Hepatic stellate cell (primary cell): ENCODE results near the gene MTCL1.

ENCODE experiments used
- DNase-seq: peaks from one replicate; pipeline ENCODE4 v3.0.0; 2011; ENCODE audit warnings: low spot score

Gene MTCL1

DNA sequence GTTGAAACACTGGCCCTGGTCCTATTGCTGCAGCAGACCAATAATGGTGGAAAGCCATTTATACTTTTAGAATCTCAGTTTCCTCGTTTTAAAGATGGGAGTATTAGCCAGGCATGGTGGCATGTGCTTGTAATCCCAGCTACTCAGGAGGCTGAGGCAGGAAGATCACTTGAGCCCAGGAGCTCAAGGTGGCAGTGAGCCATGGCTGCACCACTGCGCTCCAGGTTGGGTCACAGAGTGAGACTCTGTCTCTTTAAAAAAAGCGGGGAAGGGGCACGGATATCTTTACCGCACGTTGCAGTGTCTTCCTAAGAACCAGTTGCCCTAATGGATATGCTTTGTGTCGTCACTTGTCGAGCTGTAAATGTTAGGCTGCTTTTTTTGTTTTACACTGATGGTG lies 8.3 kb downstream of the MTCL1 start:
- DNase-seq, result no peak

DNA sequence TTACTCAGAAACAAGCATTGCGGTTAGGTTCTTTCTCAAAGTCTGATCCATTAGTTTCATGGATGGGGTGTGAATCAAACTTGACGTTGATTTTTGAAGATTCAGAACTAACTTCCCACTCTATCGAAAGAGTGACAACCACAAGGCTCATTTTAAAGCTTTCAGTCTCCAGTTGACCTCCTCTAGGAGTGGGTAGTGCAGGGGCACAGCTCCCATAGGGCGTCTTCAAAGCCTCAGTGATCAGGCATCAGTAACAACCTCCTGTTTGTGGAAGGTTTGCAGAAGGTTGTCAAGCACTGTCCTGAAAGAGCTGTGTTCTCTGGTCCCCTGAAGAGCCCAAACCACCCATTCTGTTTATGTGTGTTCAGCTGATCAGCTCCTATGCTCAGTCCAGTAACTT lies 10.2 kb downstream of the MTCL1 start:
- no peak for DNase-seq

DNA sequence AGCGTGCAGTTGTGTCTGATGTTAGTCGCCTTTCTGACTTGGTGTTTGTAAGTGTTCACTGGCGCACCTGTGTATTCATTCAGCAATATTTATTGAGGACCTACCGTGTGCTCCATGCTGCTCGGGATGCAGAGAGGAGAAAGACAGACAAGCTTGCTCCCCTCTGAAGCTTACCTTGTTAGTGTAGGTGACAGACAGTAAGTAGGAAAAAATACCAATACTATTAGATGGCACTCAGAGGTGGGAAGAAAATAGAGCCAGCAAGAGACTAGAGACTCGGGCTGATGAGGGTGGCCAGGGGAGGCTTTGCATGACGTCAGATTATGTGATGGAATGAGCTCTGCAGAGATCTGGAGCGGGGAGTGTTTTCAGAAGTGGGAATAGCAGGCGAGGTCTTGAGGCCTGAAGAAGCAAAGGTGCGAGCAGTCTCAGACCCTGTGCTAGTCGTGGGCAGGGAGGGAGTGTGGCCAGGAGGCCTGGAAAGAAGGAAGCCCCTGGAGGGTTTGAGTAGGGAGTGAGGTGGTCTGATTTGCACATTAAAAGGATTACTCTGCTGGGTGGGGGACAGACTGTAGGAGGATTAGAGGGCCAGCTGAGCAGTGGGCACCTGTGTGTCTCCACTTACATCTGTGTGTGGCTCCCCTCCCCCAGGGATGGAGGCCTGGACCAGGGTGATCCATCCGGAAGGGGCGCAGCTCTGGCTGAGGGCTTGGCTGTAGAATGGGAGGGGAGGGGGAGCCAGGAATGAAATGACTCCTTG lies 11.8 kb downstream of the MTCL1 start:
- no peak for DNase-seq

DNA sequence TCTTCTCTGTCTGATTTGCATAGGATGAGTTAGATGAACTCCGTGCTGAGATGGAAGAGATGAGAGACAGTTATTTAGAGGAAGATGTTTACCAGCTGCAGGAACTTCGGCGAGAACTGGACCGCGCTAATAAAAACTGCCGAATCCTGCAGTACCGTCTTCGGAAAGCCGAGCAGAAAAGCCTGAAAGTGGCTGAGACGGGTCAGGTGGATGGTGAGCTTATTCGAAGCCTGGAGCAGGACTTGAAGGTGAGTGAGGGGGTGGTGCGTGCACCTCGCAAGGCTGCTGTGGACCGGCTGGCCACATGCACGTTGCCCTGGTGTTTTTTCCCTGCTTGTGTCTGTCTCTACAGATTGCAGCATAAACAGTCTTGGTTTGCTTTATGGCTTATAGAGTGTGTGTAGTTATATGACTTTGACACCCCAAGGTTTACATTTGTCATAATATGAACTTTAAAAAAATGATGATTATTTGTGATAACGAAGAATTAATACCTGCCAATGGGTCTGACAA lies 13.1 kb downstream of the MTCL1 start:
- no peak for DNase-seq

DNA sequence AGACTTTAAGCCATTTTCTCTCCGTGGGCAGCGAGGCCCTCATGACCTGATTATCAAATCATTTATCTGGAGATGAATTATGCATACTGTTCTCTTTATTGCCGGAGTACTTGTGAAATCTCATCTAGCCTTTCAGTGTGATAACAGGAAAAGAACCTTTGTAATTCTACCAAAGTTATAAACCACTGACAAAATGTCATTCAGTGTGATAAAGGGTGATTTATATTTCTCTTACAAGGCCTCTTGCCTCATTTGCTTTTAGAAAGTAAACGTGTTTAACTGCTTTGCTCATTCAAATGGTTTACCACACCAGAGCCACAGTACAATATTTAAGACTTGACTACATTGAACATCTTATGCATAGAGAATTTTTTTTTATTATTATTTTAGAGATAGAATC lies 13.8 kb downstream of the MTCL1 start:
- DNase-seq, result no peak

DNA sequence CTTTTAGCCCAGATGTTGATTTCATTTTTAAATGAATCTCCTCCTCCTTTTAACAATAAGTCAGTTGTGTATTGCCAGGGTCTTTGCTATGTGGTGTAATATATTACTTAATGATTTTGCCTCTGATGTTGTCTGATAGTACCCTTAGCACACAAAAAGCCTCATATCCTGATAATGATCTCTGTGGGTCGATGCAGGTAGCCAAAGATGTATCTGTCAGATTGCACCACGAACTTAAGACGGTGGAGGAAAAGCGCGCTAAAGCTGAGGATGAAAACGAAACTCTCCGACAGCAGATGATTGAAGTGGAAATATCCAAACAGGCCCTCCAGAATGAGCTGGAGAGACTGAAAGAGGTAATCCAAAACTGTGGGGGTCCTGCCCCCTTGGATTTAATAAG lies 14.8 kb downstream of the MTCL1 start:
- DNase-seq, result no peak

DNA sequence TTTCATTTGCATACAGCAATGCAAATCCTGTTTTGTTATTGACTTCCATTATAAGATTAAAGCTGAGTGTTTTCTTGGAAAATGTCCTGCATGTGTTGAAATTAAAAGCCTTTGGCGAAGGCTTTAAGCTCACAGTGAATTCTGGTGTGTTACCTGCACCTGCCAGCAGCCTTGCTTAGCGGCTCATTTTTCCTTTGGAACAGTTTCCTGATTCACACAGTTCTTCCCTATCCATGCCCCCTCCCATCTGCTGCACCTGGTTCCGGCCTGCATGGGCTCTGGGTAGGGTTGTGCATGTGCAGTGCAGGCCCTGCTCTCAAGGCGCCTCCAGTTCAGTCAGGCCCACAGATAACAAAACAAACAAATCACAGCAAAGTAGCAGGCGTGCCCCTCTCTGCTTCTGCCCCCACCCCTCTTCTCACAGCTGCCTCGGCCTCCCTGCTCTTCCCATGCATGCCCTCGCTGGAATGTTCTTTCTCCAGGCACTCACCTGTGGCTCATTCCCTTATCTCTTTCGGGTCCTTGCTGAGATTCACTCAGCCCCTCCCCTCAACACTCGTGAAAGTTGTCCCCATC lies 15.8 kb downstream of the MTCL1 start:
- no peak for DNase-seq

DNA sequence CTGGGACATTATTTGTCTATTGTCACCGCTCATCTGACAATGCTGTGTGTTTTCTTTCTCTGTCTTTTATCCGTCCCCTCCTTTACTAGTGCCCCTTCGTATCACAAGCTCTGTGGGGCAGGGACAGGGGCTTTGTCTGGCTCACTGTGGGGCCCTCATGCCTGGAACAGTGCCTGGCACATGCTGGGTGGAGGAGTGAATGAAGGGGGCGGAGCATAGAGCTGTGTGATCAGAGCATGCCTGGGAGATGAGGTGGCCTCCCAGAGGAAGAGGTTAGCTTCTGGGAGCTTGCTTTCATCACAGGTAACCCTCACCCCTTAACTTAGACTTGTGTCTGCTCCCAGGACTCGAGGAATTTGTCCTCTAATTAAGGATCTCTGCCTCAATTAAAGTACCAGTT lies 16.4 kb downstream of the MTCL1 start:
- peak; percentile 41 for DNase-seq

DNA sequence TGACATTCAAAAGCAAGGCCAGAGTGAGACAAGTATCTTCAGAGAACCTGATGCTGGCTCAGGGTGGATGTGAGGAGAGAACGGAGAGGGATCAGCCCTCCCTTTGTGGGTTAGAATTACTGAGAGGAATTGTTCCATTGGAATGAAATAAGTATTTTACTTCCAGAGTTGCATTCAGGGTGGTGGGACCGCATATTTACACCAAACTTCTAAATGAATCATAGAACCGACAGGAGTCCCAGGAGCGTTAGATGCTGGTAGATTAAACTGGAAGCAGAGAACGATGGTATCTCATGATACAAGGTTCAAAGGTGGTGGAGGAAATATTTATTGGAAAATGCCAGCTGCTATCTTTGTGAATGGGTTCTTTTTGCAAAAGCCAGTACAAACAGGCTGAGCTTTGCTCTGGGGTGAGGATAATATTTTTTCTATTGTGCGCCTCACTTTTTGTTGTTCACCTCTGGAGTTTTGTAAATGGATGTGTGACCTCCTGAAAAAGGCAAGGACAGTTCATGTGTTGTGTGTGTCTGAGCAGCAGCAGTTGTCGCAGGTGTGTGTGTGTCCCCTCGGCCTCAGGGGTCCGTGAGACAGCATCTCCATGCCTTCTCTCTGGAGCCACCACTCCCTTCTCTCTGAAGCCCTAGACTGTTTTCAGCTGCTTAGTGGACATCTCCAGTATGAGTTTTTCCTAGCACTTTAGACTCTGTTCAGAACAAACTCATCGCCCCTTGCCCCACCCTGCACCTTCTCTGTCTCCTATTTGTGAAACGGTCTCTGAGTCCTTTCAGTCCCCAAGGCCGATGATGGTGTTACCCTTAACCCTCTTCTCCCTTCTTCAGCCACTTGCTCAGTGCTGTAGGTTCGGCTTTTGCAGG lies 17.8 kb downstream of the MTCL1 start:
- DNase-seq, result no peak

DNA sequence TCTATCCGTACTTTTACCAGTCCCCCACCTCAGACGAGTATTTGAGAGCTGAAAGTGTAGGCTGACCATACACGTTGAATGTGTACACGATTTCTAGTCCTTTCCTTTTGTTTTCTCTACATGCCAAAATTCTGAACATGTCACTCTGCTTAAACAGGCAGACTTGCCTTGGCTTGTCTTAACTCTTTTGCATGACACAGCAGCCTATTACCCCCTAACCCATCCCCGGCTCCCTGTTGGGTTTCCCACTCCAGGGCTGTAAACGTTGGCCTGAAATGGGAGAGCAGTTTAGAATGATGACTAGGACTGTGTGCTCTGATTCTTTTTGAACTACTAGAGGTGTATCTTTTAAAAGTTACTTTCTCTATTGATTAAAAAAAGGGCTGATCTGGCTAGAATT lies 19.1 kb downstream of the MTCL1 start:
- no peak for DNase-seq

DNA sequence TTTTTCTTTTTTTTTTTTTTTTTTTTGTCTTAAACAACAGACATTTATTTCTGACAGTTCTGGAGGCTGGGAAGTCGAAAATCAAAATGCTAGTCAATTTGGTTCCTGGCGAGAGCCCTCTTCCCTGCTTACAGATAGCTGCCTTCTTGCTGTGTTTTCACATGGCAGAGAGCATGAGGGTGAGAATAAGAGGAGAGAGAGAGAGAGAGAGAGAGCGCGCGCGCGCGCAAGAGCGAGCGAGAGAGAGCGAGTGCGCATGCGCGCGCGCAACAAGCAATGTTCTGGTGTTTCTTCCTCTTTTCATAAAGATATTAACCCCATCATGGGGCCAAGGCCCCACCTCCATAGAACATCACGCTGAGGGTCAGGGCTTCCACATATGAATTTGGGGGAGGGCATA lies 20.9 kb downstream of the MTCL1 start:
- no peak for DNase-seq

DNA sequence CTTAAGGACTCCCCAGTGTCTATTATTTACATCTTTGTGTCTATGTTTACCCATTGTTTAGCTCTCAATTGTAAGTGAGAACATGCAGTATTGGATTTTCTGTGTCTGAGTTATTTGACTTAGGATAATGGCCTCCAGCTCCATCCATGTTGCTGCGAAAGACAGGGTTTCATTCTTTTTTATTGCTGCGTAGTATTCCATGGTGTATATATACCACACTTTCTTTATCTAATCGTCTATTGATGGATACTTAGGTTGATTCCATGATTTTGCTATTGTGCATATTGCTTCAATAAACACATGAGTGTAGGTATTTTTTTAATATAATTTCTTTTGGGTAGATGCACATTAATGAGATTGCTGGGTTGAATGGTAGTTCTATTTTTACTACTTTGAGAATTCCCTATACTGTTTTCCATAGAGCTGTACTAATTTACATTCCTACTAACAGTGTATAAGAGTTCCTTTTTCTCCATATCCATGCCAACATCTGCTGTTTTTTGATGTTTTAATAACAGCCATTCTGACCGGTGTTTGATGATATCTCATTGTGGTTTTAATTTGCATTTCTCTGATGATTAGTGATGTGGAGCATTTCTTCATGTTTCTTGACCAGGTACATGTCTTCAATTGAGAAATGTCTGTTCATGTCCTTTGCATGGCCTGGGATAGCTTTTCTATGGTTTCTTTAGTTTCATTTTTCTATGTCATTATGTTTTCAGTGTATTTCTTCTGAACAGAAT lies 21.8 kb downstream of the MTCL1 start:
- no peak for DNase-seq

DNA sequence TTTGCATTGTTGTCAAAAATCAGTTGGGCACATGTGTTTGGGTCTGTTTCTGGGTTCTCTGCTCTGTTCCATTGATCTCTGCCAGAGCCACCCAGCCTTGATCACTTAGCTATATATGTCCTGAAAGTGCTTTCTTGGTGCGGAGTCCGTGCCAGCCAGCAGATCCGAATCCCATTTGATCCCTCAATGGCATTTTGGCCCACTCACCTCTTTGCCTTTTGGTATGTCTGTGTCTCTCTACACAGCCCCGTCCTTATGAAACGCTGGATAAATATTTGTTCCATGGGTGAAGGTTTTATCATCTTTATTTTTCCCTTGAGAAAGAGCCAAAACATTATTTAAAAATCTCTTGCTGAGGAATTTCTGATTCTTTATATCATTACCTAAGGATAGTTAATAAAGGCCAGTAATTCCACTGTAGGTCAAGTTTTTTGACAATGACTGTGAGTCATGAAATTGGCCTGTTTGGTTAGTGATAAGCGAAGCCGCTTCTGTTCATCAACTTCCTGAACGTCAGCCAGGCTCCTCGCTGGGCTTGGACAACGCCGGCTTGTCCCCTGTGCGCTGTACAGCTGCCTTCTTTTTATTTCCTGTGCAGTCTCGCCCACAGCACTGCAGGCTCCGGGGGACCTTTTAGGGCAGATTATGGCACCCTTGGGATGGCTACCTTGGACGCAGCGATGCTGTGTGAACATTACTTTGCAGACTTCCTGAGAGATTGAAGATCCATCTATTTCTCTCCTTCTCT lies 24.9 kb downstream of the MTCL1 start:
- peak; percentile 82 for DNase-seq

DNA sequence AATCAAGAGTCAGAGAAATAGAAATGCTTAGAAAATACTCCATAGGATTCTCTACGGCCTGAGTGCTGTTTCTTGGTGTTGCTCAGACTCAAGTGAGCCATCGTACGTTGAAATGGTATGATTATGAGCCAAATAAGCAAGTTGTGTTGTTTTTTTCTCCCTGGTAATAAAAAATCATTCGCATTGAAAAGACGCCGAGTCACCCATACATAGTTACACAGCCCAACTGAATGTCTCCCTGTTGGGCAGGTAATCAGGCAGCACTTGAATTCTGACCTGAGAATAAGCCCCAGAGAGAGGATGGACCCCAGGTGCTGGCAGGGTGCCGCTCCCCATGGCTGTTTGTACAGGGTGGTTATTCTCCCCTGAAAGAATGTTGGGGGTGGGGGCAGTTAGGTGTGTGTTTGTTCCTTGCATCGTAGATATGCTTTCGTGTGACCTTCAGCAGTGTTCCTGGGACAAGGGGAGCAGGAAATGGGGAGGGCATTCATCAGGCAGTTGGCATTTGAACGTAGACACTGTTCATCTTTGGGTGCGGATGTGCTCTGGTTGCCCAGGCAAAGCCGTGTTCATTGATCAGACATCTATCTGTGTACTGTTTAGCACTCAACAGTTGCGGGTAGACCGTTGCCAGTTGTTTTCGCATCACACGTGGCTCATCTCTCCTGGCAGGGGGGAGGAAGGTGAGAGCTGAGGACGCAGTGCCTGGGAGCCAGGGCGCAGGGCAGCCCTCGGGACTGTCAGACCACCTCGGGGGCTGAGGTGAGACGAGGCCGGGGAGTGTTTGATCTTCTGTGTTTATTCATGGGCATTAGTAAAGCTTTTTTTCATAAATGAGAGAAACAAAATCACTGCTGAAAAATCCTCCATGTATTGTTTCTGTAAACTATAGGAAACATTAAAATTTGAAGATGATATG lies 27.3 kb downstream of the MTCL1 start:
- DNase-seq, result no peak

DNA sequence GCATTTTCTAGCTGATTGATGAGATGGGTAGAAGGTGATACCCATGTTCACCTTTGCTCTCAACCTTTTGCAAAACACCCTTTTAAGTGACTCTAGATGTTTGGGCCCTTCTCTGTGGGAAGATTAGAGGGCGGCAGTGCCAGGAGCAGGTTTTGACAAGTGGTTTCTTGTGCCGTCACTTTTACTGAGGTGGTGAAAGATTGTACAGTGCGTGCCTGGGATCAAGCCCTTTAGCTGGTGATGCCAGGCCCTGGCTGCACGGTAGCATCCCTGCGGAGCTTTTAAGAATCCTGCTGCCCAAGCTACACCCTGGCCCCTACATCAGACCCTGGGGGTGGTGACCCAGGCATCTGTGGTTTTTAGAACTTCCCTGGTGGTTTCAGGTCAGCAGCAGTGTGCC lies 29.1 kb downstream of the MTCL1 start:
- no peak for DNase-seq

DNA sequence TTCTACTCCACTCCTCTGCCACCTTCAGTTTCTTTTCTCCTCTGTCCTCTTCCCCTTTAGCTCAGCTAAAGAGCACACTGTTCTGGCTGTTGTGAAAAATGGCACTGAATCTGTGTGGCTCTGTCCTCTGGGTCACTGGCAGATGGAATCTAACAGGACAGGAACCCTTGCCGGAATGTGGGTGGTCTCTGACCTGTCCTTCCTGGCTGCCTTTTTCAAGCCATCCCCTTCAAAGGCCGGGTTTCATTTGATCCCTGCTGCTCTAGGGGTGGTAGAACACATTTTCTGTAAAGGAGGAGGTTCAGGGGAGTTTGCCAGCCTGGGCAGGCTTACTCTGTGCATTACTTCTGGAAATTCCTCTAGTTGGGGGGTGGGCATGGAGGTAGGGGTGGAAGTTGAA lies 29.9 kb downstream of the MTCL1 start:
- no peak for DNase-seq

DNA sequence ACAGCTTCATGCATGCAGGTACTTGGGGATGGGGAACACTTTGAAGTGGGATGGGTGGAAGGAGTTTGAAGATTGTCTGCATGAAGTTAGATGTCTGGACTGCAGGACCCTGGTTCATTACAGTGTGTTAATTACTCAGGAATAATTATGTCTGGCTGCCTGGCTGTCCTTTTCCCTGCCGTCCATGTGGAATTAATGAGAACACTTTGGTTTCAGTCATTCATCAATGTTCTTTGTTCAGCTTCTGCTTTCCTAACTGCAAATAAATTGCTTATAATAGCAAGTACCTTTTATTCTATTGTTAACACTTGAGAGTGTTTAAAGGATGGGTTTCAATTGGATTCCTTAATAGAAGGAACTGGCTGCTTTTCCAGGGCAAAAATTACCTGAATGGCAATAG lies 35.8 kb downstream of the MTCL1 start:
- DNase-seq, result no peak

DNA sequence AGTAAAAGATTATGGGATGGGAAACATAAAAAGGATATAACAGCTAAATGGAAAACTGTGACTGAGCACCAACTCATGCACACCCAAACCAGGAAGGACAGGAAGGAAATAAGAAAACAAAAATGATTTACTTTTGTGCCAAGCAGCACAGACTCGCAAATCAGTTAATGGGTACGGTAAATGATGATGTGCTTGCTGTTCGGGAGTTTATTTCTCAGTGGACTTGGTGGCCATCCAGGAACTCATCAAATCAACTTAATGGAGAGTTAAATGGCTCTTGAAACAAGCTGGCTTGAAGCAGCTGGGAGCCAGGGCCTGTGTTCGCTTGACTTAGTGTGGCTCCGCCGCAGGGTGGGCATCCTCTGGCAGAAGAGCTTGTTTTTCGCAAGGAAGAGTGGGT lies 36.2 kb downstream of the MTCL1 start:
- no peak for DNase-seq

DNA sequence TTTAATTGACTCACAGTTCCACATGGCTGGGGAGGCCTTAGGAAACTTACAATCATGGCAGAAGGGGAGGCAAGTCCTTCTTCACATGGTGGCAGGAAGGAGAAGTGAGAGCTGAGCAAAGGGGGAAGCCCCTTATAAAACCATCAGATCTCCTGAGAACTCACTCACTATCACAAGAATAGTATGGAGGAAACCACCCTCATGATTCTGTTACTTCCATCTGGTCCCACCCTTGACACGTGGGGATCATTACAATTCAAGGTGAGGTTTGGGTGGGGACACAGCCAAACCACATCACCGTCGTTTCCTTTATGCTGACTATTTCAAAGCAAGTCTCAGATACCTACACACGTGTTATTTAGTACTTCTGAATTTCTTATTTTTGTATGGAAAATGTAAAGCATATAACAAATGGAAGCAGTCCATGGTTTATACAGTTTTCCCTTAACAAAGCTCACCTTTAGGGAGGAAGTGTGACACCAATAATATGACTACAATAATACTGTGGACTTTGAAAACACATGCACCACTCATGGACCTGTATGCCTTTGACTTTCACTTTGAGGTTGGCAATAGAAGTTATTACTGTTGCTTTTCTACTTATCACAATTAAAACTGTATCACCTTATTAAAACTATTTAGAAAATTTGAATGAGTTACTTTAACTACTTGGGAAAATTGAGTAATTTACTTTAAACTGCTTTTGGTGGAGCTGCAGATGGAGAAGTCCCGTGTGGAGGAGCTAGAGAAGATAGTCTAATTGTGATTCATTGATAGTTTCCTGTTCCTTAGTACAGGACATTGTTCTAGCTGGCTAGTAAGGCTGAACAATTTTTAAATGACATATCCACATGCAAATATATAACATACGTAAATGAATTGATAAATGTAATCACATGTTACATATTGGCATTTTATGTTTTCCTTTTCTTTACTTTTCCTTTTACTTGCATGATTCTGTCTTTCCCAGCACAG lies 37.3 kb downstream of the MTCL1 start:
- DNase-seq, result no peak
